ENCODE data around the gene LDLRAD2. TPM values are rescaled to one million over a fixed set of nuclear protein-coding genes. Genes with fewer than 3 reads are reported as not detected.
A peak's percentile ranks its signal among the peaks of the same experiment; 100 is the strongest.
"Not testable (repeated sequence)": the region's sequence is repeated elsewhere in the genome, so short reads cannot be mapped to it uniquely, and the experiment has no call there.

The LDLRAD2 gene
- total RNA-seq, 1 donor, result not detected

DNA sequence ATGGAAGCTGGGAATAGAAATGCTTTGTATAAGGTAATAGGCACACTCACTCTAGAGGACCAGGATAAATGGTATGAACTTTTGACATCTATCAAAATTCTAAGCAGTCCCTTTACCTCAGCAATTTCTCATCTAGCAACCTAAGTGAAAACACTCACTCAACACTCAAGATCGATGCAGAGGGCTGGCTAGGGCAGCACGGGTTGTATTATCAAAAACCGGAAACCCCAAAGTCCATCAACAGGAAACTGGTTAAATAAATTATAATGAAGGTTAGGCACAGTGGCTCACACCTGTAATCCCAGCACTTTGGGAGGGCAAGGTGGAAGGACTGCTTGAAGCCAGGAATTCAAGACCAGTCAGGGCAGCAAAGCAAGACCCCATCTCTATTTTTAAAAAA is 38.5 kb upstream of the LDLRAD2 start:
- no peak overlapping the region for H3K4me2 ChIP-seq (ENCODE audit: insufficient read depth, low read length)
- TF ChIP-seq, protein P1, sequence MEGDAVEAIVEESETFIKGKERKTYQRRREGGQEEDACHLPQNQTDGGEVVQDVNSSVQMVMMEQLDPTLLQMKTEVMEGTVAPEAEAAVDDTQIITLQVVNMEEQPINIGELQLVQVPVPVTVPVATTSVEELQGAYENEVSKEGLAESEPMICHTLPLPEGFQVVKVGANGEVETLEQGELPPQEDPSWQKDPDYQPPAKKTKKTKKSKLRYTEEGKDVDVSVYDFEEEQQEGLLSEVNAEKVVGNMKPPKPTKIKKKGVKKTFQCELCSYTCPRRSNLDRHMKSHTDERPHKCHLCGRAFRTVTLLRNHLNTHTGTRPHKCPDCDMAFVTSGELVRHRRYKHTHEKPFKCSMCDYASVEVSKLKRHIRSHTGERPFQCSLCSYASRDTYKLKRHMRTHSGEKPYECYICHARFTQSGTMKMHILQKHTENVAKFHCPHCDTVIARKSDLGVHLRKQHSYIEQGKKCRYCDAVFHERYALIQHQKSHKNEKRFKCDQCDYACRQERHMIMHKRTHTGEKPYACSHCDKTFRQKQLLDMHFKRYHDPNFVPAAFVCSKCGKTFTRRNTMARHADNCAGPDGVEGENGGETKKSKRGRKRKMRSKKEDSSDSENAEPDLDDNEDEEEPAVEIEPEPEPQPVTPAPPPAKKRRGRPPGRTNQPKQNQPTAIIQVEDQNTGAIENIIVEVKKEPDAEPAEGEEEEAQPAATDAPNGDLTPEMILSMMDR (IDR thresholded peaks at IDR 0.05; ENCODE audit: extremely low read depth, low read depth, low read length), result no peak
- H2AFZ ChIP-seq (ENCODE audit: low read length), result no peak overlapping the region
- H3K4me1 ChIP-seq (ENCODE audit: insufficient read depth, low read length), result no peaks in the 10 kb centered on the region
- no peaks in the 10 kb centered on the region for H3K27me3 ChIP-seq (ENCODE audit: insufficient read depth, low read length)
- peaks cover 95% of the 10 kb centered on the region for H3K79me2 ChIP-seq (ENCODE audit: insufficient read depth, low read length)
- H4K20me1 ChIP-seq (ENCODE audit: insufficient read depth, low read length), result peaks cover 62% of the 10 kb centered on the region
- H3K4me3 ChIP-seq (ENCODE audit: insufficient read depth, low read length), result no peak overlapping the region
- no peak for DNase-seq (ENCODE audit: insufficient read length, low spot score, missing footprints)
- H3K36me3 ChIP-seq (ENCODE audit: insufficient read depth, low read length), result no peaks in the 10 kb centered on the region
- H3K9me3 ChIP-seq (ENCODE audit: low read depth, low read length), result no peaks in the 10 kb centered on the region
- H3K27ac ChIP-seq (ENCODE audit: low read depth, low read length), result no peak overlapping the region

DNA sequence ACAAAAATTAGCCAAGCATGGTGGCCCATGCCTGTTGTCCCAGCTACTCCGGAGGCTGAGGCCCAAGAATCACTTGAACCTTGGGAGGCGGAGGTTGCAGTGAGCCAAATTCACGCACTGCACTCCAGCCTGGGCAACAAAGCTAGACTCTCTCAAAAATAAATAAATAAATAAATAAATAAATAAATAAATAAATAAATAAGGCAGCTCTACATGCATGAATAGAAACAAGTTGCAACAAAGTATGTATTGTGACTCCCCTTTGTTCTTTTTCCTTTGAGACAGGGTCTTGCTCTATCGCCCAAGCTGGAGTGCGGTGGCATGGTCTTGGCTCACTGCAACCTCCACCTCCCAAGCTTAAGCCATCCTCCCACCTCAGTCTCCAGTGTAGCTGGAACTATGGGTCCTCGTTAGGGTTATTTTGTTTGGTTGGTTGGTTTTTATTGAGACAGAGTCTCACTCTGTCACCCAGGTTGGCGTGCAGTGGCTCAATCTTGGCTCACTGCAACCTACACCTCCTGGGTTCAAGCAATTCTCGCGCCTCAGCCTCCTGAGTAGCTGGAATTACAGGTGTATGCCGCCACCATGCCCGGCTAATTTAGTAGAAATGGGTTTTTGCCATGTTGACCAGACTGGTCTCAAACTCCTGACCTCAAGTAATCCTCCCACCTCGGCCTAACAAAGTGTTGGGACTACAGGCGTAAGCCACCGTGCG is 37.1 kb upstream of the LDLRAD2 start:
- peaks cover 53% of the 10 kb centered on the region for H4K20me1 ChIP-seq (ENCODE audit: insufficient read depth, low read length)
- H3K36me3 ChIP-seq (ENCODE audit: insufficient read depth, low read length), result no peaks in the 10 kb centered on the region
- no peak overlapping the region for H3K27ac ChIP-seq (ENCODE audit: low read depth, low read length)
- no peak overlapping the region for H3K4me3 ChIP-seq (ENCODE audit: insufficient read depth, low read length)
- no peak overlapping the region for H2AFZ ChIP-seq (ENCODE audit: low read length)
- DNase-seq (ENCODE audit: insufficient read length, low spot score, missing footprints), result no peak
- no peaks in the 10 kb centered on the region for H3K4me1 ChIP-seq (ENCODE audit: insufficient read depth, low read length)
- no peaks in the 10 kb centered on the region for H3K27me3 ChIP-seq (ENCODE audit: insufficient read depth, low read length)
- no peak overlapping the region for H3K4me2 ChIP-seq (ENCODE audit: insufficient read depth, low read length)
- TF ChIP-seq, protein P1 (IDR thresholded peaks at IDR 0.05; ENCODE audit: extremely low read depth, low read depth, low read length), result no peak
- no peaks in the 10 kb centered on the region for H3K9me3 ChIP-seq (ENCODE audit: low read depth, low read length)
- peaks cover 95% of the 10 kb centered on the region for H3K79me2 ChIP-seq (ENCODE audit: insufficient read depth, low read length)

DNA sequence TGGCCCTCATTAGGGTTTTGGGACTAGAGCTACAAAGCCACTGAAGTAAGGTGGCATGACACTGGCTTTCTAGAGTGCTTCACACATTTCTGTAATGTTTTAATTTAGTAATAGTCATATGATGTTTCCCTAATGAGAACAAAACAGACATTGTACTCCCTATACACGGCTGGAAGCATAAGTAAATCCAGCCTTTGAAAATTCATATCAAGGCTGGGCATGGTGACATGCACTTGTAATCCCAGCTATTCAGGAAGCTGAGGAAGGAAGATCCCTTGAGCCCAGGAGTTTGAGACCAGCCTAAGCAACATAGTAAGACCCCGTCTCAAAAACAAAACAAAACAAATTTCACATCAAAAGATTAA is 36.5 kb upstream of the LDLRAD2 start:
- Histone ChIP-seq H3K79me2 (ENCODE audit: insufficient read depth, low read length) (peaks cover 95% of the 10 kb centered on the region), H3K4me1 (ENCODE audit: insufficient read depth, low read length) (no peaks in the 10 kb centered on the region), H3K27me3 (ENCODE audit: insufficient read depth, low read length) (no peaks in the 10 kb centered on the region), H4K20me1 (ENCODE audit: insufficient read depth, low read length) (peaks cover 54% of the 10 kb centered on the region), H3K4me2 (ENCODE audit: insufficient read depth, low read length) (no peak overlapping the region), H2AFZ (ENCODE audit: low read length) (no peak overlapping the region), H3K9me3 (ENCODE audit: low read depth, low read length) (no peaks in the 10 kb centered on the region), H3K4me3 (ENCODE audit: insufficient read depth, low read length) (no peak overlapping the region), H3K27ac (ENCODE audit: low read depth, low read length) (no peak overlapping the region), H3K36me3 (ENCODE audit: insufficient read depth, low read length) (no peaks in the 10 kb centered on the region)
- TF ChIP-seq, protein P1 (IDR thresholded peaks at IDR 0.05; ENCODE audit: extremely low read depth, low read depth, low read length), result no peak
- DNase-seq (ENCODE audit: insufficient read length, low spot score, missing footprints), result no peak

DNA sequence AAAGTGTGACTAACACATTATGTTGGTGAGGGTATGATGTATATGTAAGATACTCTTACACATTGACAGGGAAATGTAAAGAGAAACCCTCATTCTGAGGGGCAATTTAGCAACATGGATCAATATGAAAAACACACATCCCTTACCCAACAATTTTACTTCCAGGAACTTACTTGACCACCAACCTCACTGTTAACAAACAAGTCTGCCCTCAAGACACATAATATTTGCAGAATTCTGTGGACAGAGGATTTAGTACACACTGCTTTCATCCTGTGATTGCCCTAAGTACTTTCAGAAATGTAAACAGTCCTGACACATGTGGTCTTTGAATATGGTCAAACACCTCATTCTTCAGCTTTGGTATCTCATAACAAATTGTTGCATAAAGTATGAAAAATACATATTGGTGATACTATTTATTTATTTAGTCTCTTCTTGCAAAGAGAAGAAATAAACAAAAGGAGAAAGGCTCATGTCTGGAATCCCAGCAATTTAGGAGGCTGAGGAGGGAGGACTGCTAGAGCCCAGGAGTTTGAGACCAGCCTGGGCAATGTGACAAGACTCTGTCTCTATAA is 36.0 kb upstream of the LDLRAD2 start:
- Histone ChIP-seq H3K27ac (ENCODE audit: low read depth, low read length) (no peak overlapping the region), H2AFZ (ENCODE audit: low read length) (no peak overlapping the region), H3K79me2 (ENCODE audit: insufficient read depth, low read length) (peaks cover 93% of the 10 kb centered on the region), H4K20me1 (ENCODE audit: insufficient read depth, low read length) (peaks cover 48% of the 10 kb centered on the region), H3K4me2 (ENCODE audit: insufficient read depth, low read length) (no peak overlapping the region), H3K4me3 (ENCODE audit: insufficient read depth, low read length) (no peak overlapping the region), H3K9me3 (ENCODE audit: low read depth, low read length) (no peaks in the 10 kb centered on the region), H3K36me3 (ENCODE audit: insufficient read depth, low read length) (no peaks in the 10 kb centered on the region), H3K4me1 (ENCODE audit: insufficient read depth, low read length) (peaks cover 2% of the 10 kb centered on the region), H3K27me3 (ENCODE audit: insufficient read depth, low read length) (no peaks in the 10 kb centered on the region)
- peak; percentile 62 for DNase-seq (ENCODE audit: insufficient read length, low spot score, missing footprints)
- TF ChIP-seq, protein P1 (IDR thresholded peaks at IDR 0.05; ENCODE audit: extremely low read depth, low read depth, low read length), result no peak

DNA sequence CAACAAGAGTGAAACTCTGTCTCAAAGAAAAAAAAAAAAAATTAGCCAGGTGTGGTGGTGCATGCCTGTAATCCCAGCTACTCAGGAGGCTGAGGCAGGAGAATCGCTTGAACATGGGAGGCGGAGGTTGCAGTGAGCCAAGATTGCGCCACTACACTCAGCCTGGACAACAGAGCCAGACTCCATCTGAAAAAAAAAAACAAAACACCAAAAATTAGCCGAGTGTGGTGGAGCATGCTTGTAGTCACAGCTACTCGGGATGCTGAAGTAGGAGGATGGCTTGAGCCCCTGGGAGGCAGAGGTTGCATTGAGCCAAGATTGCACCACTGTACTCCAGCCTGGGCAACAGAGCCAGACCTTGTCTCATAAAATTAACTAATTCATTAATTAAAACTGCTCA is 35.1 kb upstream of the LDLRAD2 start:
- H3K36me3 ChIP-seq (ENCODE audit: insufficient read depth, low read length); H3K9me3 ChIP-seq (ENCODE audit: low read depth, low read length); H3K4me1 ChIP-seq (ENCODE audit: insufficient read depth, low read length); H3K4me2 ChIP-seq (ENCODE audit: insufficient read depth, low read length); H3K4me3 ChIP-seq (ENCODE audit: insufficient read depth, low read length); H3K27ac ChIP-seq (ENCODE audit: low read depth, low read length); H2AFZ ChIP-seq (ENCODE audit: low read length); H3K27me3 ChIP-seq (ENCODE audit: insufficient read depth, low read length); DNase-seq (ENCODE audit: insufficient read length, low spot score, missing footprints): not testable (repeated sequence)
- Histone ChIP-seq H3K79me2 (ENCODE audit: insufficient read depth, low read length) (peaks cover 96% of the 10 kb centered on the region), H4K20me1 (ENCODE audit: insufficient read depth, low read length) (peaks cover 45% of the 10 kb centered on the region)
